Measurements from ENCODE around the gene KLK12. TPM values are rescaled to one million over a fixed set of nuclear protein-coding genes. Genes with fewer than 3 reads are reported as not detected.

Gene KLK12
- total and polyA plus RNA-seq, 7 donors, result not detected

GRCh38 chr19:51014242-51014641 lies 20.6 kb downstream of the KLK12 start:
- no peak for TF ChIP-seq CTCF (IDR thresholded peaks at IDR 0.05)
- 83 to 86% (median 85%) methylated on average over 6 of the region's 6 CpGs for WGBS, 3 donors
- no peaks in the 10 kb centered on the region for H3K9me3 ChIP-seq
- no peaks in the 10 kb centered on the region for H3K4me1 ChIP-seq
- H3K27ac ChIP-seq, result no peak overlapping the region
- peaks cover 0 to 58% (median 9%) of the 10 kb centered on the region in 3 donors for H3K27me3 ChIP-seq (ENCODE audit: insufficient read depth in 3 of 3, low read length in 2 of 3)
- ATAC-seq (no peak), DNase-seq (no peak)
- no peak overlapping the region for H3K4me3 ChIP-seq
- H3K36me3 ChIP-seq (ENCODE audit: insufficient read depth in 1 of 2, low read depth in 1 of 2), result no peaks in the 10 kb centered on the region
- intact Hi-C loops (cut with DNase I), result no loop called here

GRCh38 chr19:51012661-51013190 lies 22.1 kb downstream of the KLK12 start:
- intact Hi-C loops (cut with DNase I), result no loop called here
- WGBS, 3 donors, result 66 to 69% (median 66%) methylated on average over 12 of the region's 12 CpGs
- H3K27ac ChIP-seq, result no peak overlapping the region
- no peaks in the 10 kb centered on the region for H3K9me3 ChIP-seq
- DNase-seq, result no peak
- no peak for ATAC-seq
- no peak for TF ChIP-seq CTCF (IDR thresholded peaks at IDR 0.05)
- H3K4me3 ChIP-seq, result no peak overlapping the region
- H3K36me3 ChIP-seq (ENCODE audit: insufficient read depth in 1 of 2, low read depth in 1 of 2), result no peaks in the 10 kb centered on the region
- peaks cover 0 to 42% (median 9%) of the 10 kb centered on the region in 3 donors for H3K27me3 ChIP-seq (ENCODE audit: insufficient read depth in 3 of 3, low read length in 2 of 3)
- no peaks in the 10 kb centered on the region for H3K4me1 ChIP-seq

GRCh38 chr19:51010066-51010795 lies 24.6 kb downstream of the KLK12 start:
- intact Hi-C loops (cut with DNase I), result no loop called here
- ATAC-seq (no peak), DNase-seq (no peak)
- TF ChIP-seq CTCF (IDR thresholded peaks at IDR 0.05), result no peak
- Histone ChIP-seq H3K4me3 (no peak overlapping the region), H3K27ac (no peak overlapping the region), H3K27me3 (ENCODE audit: insufficient read depth in 3 of 3, low read length in 2 of 3) (peaks cover 0 to 17% (median 0%) of the 10 kb centered on the region in 3 donors), H3K36me3 (ENCODE audit: insufficient read depth in 1 of 2, low read depth in 1 of 2) (no peaks in the 10 kb centered on the region), H3K9me3 (no peaks in the 10 kb centered on the region), H3K4me1 (no peaks in the 10 kb centered on the region)
- 63 to 68% (median 67%) methylated on average over 4 of the region's 4 CpGs for WGBS, 3 donors

- Histone ChIP-seq H3K9me3 (no peaks in the 10 kb centered on the region), H3K36me3 (ENCODE audit: insufficient read depth in 1 of 2, low read depth in 1 of 2) (no peaks in the 10 kb centered on the region), H3K27ac (no peak overlapping the region), H3K4me1 (no peaks in the 10 kb centered on the region), H3K4me3 (no peak overlapping the region), H3K27me3 (ENCODE audit: insufficient read depth in 3 of 3, low read length in 2 of 3) (peaks cover 0 to 8% (median 0%) of the 10 kb centered on the region in 3 donors)
- 64 to 68% (median 67%) methylated on average over 19 of the region's 19 CpGs for WGBS, 3 donors
- no peak for ATAC-seq
- intact Hi-C loops (cut with DNase I), result no loop called here
- no peak for TF ChIP-seq CTCF (IDR thresholded peaks at IDR 0.05)
- no peak for DNase-seq
These were observed 25.5 kb downstream of the KLK12 start for GRCh38 chr19:51009061-51009891.
